Smooth muscle cell (in vitro differentiated cells): Measurements from ENCODE around the gene CALHM3. TPM values are rescaled to one million over a fixed set of nuclear protein-coding genes. Genes with fewer than 3 reads are reported as not detected.

Experiments used
- DNase-seq: peaks from one replicate; lab custom pipeline; 2025; ENCODE audit not compliant: unreplicated experiment; lab: John Stamatoyannopoulos, UW
- H2AFZ ChIP-seq: fragments of 200-600 bp; sonication (generic); 2 replicates; pipeline ENCODE4 v1.6.0; 2016; ENCODE audit warnings: antibody characterized with exemption, low read depth, mild to moderate bottlenecking
- H3F3A ChIP-seq: fragments of 200-600 bp; sonication (generic); 2 replicates; pipeline ENCODE4 v1.6.0; 2017; ENCODE audit warnings: antibody characterized with exemption, low read depth
- H3K27ac ChIP-seq: fragments of 200-600 bp; sonication (generic); 2 replicates; pipeline ENCODE4 v1.5.1; 2016; ENCODE audit warnings: low read depth, mild to moderate bottlenecking
- H3K27me3 ChIP-seq: fragments of 200-600 bp; sonication (generic); 2 replicates; pipeline ENCODE4 v1.6.1; 2016; ENCODE audit warnings: low read depth, mild to moderate bottlenecking
- H3K36me3 ChIP-seq: fragments of 200-600 bp; sonication (generic); 2 replicates; pipeline ENCODE4 v1.5.1; 2016; ENCODE audit warnings: low read depth
- H3K4me1 ChIP-seq: fragments of 200-600 bp; sonication (generic); 2 replicates; pipeline ENCODE4 v1.5.1; 2016; ENCODE audit warnings: low read depth
- H3K4me2 ChIP-seq: fragments of 200-600 bp; sonication (generic); 2 replicates; pipeline ENCODE4 v1.6.0; 2016; ENCODE audit warnings: mild to moderate bottlenecking
- H3K4me3 ChIP-seq: fragments of 200-600 bp; sonication (generic); 2 replicates; pipeline ENCODE4 v1.5.1; 2016; ENCODE audit warnings: mild to moderate bottlenecking
- H3K79me2 ChIP-seq: fragments of 200-600 bp; sonication (generic); 2 replicates; pipeline ENCODE4 v1.6.0; 2016; ENCODE audit warnings: low read depth, mild to moderate bottlenecking
- H3K9ac ChIP-seq: fragments of 200-600 bp; sonication (generic); 2 replicates; pipeline ENCODE4 v1.6.0; 2016; ENCODE audit warnings: low read depth
- H3K9me3 ChIP-seq: fragments of 200-600 bp; sonication (generic); replicated peaks from 2 replicates; pipeline ENCODE4 v1.5.1; 2016; ENCODE audit warnings: low read depth
- H4K20me1 ChIP-seq: fragments of 200-600 bp; sonication (generic); 2 replicates; pipeline ENCODE4 v1.6.0; 2016; ENCODE audit warnings: low read depth
- CTCF ChIP-seq: fragments of 200-600 bp; sonication (generic); IDR thresholded peaks from 2 replicates; pipeline ENCODE4 v1.5.1; 2017; ENCODE audit warnings: borderline replicate concordance, mild to moderate bottlenecking, antibody characterized with exemption; ENCODE audit not compliant: insufficient read depth, poor library complexity, severe bottlenecking
- WGBS: methylation state at CpG from one replicate; pipeline ENCODE4 v1.1.7; 2016; ENCODE audit warnings: low lambda C conversion rate; 5-methylcytosine and 5-hydroxymethylcytosine counted together
- polyA plus RNA-seq: library from polyadenylated mRNA; unstranded; fragments of >200 nt; fragmentation: Nextera tagmentation; extraction: Ambion mirVana; gene quantifications from 2 replicates; pipeline ENCODE4 v1.2.1, GENCODE V29; 2016
- total RNA-seq: library from RNA; depleted of rRNA; stranded (reverse); fragments of >200 nt; gene quantifications from 2 replicates; pipeline ENCODE4 v1.2.3, GENCODE V29; 2014

The CALHM3 gene
- total and polyA plus RNA-seq, 2 experiments from 2014 or later: not detected

- Histone ChIP-seq H3K9me3 (no peaks in the 10 kb centered on the region), H3K4me3 (no peak overlapping the region), H3K9ac (no peak overlapping the region), H4K20me1 (no peaks in the 10 kb centered on the region), H2AFZ (no peak overlapping the region), H3K4me2 (no peak overlapping the region), H3K36me3 (no peaks in the 10 kb centered on the region), H3K27me3 (peaks cover 10% of the 10 kb centered on the region), H3K4me1 (no peaks in the 10 kb centered on the region), H3K27ac (no peak overlapping the region), H3K79me2 (no peaks in the 10 kb centered on the region), H3F3A (no peaks in the 10 kb centered on the region)
- DNase-seq: no peak
- no peak for TF ChIP-seq CTCF
Measured at GRCh38 chr10:103512166-103512565, 33.1 kb upstream of the CALHM3 start.

GRCh38 chr10:103510791-103511752, 32.0 kb upstream of the CALHM3 start:
- no peak for TF ChIP-seq CTCF
- H2AFZ ChIP-seq: no peak overlapping the region
- H3K4me3 ChIP-seq: no peak overlapping the region
- no peak for DNase-seq
- H3K79me2 ChIP-seq: no peaks in the 10 kb centered on the region
- no peak overlapping the region for H3K27ac ChIP-seq
- peaks cover 10% of the 10 kb centered on the region for H3K27me3 ChIP-seq
- H3K4me1 ChIP-seq: no peaks in the 10 kb centered on the region
- H3K4me2 ChIP-seq: no peak overlapping the region
- WGBS: 93% methylated on average over 10 of the region's 10 CpGs
- no peaks in the 10 kb centered on the region for H3F3A ChIP-seq
- H3K36me3 ChIP-seq: no peaks in the 10 kb centered on the region
- H4K20me1 ChIP-seq: no peaks in the 10 kb centered on the region
- H3K9me3 ChIP-seq: no peaks in the 10 kb centered on the region
- H3K9ac ChIP-seq: no peak overlapping the region

GRCh38 chr10:103510046-103510685, 31.1 kb upstream of the CALHM3 start:
- no peaks in the 10 kb centered on the region for H3K79me2 ChIP-seq
- no peaks in the 10 kb centered on the region for H3K36me3 ChIP-seq
- H3F3A ChIP-seq: no peaks in the 10 kb centered on the region
- no peak overlapping the region for H3K9ac ChIP-seq
- peaks cover 10% of the 10 kb centered on the region for H3K27me3 ChIP-seq
- no peak overlapping the region for H3K27ac ChIP-seq
- no peaks in the 10 kb centered on the region for H3K9me3 ChIP-seq
- H2AFZ ChIP-seq: no peak overlapping the region
- WGBS: 91% methylated on average over 8 of the region's 8 CpGs
- DNase-seq: no peak
- no peak overlapping the region for H3K4me2 ChIP-seq
- no peak overlapping the region for H3K4me3 ChIP-seq
- no peaks in the 10 kb centered on the region for H4K20me1 ChIP-seq
- H3K4me1 ChIP-seq: no peaks in the 10 kb centered on the region
- TF ChIP-seq CTCF: no peak
